Kidney (tissue), 14 donors: Measurements from ENCODE around the gene TPSG1. TPM values are rescaled to one million over a fixed set of nuclear protein-coding genes. Genes with fewer than 3 reads are reported as not detected.

Experiments used
- DNase-seq, 5 donors: peaks; one replicate each; pipeline ENCODE4 v3.0.0-alpha.2; 2013 to 2020
- FAIRE-seq: peaks from 2 replicates; lab custom pipeline; 2012; peaks lifted over from hg19 to GRCh38; lab: Jason Lieb, UNC
- H3K27ac ChIP-seq, 2 donors: one replicate each; pipeline ENCODE4 v1.7.0; 2013; ENCODE audit warnings: low read depth in 2 of 2, low read length in 2 of 2, inconsistent platforms in 1 of 2
- H3K27me3 ChIP-seq: one replicate; pipeline ENCODE4 v1.7.1; 2013; ENCODE audit warnings: low read length, inconsistent platforms; ENCODE audit not compliant: control insufficient read depth, insufficient read depth
- H3K36me3 ChIP-seq, 3 donors: one replicate each; pipeline versions ENCODE4 v1.7.0 to v1.7.1; 2013; ENCODE audit warnings: low read length in 3 of 3, control low read depth in 1 of 3, inconsistent platforms in 1 of 3; ENCODE audit not compliant: insufficient read depth in 3 of 3, control insufficient read depth in 2 of 3
- H3K4me1 ChIP-seq, 3 donors: one replicate each; pipeline versions ENCODE4 v1.7.0 to v1.7.1; 2013; ENCODE audit warnings: low read length in 3 of 3, inconsistent platforms in 1 of 3, low read depth in 1 of 3; ENCODE audit not compliant: control insufficient read depth in 2 of 3, insufficient read depth in 2 of 3
- H3K4me3 ChIP-seq, 3 donors: one replicate each; pipeline versions ENCODE4 v1.7.0 to v1.8.1; 2013; ENCODE audit warnings: low read length in 3 of 3, control low read depth in 1 of 3, inconsistent platforms in 1 of 3
- H3K9ac ChIP-seq, 3 donors: one replicate each; pipeline versions ENCODE4 v1.7.0 to v1.7.1; 2013; ENCODE audit warnings: low read length in 3 of 3, control low read depth in 1 of 3, inconsistent platforms in 1 of 3
- H3K9me3 ChIP-seq, 3 donors: one replicate each; pipeline versions ENCODE4 v1.7.0 to v1.7.1; 2013; ENCODE audit warnings: low read length in 3 of 3, control low read depth in 1 of 3, inconsistent platforms in 1 of 3; ENCODE audit not compliant: control insufficient read depth in 2 of 3, insufficient read depth in 1 of 3
- intact Hi-C: fragments of 100-400 bp; cut with DNase I; formaldehyde crosslinking; loops from one replicate; pipeline ENCODE4 v1.11.1; 2022
- polyA plus RNA-seq: library from polyadenylated mRNA; stranded (reverse); fragments of 350-450 nt; fragmentation: Illumina TruSeq; extraction: RNeasy Lipid Tissue Mini Kit (QIAGEN cat#74804); gene quantifications from one replicate; pipeline ENCODE4 v1.2.3, GENCODE V29; 2014; ENCODE audit warnings: low read depth, low replicate concordance; ENCODE audit not compliant: insufficient read depth
- total RNA-seq: library from RNA; stranded (reverse); fragmentation: NEBNext Ultra II Directional; extraction: Animal tissue kit (Norgen Biotek cat#: 25700); gene quantifications from one replicate; pipeline ENCODE4 v1.2.1, GENCODE V29; 2021
- TF ChIP-seq, protein P1 (sequence below): IDR thresholded peaks from 3 replicates; pipeline ENCODE4 v1.5.1; 2012; ENCODE audit warnings: mild to moderate bottlenecking, moderate library complexity, borderline replicate concordance; ENCODE audit not compliant: insufficient read depth; ENCODE audit errors: extremely low read depth
- donor health status: control.
- donor health status: control.
- donor health status: control.
- donor health status: control.
- donor health status: control.
- donor health status: DM: yes; HTN: yes; CAD: no.
- donor health status: Normal renal cell carcinoma (clear cell type).

Gene TPSG1
- total and polyA plus RNA-seq, 2 donors from 2014 or later = 0.86 to 3.4 TPM

DNA sequence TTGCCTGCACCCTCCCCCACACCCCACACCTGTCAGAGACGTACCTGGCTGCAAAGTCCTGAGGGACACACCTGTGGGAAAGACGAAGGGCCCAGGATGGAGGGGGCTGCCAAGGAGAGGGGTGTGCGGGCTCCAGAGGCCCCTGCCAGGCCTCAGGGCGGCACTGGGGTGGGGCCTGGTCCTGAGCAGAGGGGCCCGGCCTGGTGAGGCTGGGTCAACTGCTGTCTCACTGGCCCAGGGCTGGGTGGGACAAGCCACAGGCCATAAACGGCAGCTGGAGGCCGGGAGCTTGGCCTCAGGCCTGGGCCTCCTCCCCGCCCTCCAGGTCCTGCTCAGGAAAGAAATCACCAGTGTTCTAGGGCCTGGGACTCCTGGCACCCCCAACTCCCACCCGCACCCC lies 510 bp downstream of the TPSG1 start:
- TF ChIP-seq, protein P1, sequence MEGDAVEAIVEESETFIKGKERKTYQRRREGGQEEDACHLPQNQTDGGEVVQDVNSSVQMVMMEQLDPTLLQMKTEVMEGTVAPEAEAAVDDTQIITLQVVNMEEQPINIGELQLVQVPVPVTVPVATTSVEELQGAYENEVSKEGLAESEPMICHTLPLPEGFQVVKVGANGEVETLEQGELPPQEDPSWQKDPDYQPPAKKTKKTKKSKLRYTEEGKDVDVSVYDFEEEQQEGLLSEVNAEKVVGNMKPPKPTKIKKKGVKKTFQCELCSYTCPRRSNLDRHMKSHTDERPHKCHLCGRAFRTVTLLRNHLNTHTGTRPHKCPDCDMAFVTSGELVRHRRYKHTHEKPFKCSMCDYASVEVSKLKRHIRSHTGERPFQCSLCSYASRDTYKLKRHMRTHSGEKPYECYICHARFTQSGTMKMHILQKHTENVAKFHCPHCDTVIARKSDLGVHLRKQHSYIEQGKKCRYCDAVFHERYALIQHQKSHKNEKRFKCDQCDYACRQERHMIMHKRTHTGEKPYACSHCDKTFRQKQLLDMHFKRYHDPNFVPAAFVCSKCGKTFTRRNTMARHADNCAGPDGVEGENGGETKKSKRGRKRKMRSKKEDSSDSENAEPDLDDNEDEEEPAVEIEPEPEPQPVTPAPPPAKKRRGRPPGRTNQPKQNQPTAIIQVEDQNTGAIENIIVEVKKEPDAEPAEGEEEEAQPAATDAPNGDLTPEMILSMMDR = no peak
- no peak for FAIRE-seq
- Histone ChIP-seq H3K27ac (no peak overlapping the region), H3K27me3 (no peaks in the 10 kb centered on the region), H3K4me3 (no peak overlapping the region), H3K9me3 (no peaks in the 10 kb centered on the region), H3K9ac (no peak overlapping the region), H3K36me3 (no peaks in the 10 kb centered on the region), H3K4me1 (no peaks in the 10 kb centered on the region)
- intact Hi-C loops = no loop called here
- no peak for DNase-seq

GRCh38 chr16:1223355-1224214 lies 1.5 kb downstream of the TPSG1 start:
- no peak for FAIRE-seq

DNA sequence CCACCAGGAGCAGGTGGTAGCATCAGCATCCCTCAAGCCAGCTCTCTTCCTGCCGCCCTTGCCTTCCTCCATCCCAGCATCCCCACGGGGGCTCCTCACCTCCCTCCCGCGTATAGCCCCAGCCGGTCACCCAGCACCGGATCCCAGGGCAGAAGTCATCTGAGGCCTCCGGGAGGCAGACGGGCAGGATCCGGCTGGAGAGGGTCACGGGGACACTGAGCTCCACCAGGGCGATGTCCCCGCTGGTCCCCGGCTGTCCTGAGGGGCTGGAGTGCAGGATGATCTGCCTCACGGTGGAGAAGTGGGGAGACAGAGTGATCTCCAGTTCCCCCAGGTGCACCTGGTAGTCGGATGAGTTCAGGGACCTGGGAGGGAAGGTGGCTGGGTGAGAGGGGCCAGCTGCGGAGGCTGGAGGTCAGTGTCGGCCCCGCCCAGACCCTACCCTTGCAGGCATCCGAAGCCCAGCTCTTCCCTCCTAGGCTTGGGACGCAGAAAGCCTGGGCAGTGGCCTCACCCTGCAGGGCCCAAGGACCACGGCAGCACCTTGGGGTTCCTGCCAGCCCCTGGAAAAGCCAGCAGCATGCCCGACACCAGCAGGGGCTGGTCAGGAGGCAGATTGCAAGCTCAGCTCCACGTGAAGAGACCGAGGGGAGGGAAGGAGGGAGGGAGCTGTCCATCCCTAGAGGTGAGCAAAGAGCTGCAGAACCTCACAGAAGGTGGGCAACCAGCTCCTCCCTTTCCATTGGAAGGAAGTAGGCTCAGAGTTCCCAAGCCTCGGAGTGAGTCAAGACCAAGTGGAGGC lies 2.3 kb downstream of the TPSG1 start:
- FAIRE-seq = no peak
- intact Hi-C loops = no loop called here
- no peak overlapping the region for H3K9ac ChIP-seq
- no peak overlapping the region for H3K4me3 ChIP-seq
- no peaks in the 10 kb centered on the region for H3K27me3 ChIP-seq
- no peak overlapping the region for H3K27ac ChIP-seq
- H3K4me1 ChIP-seq = no peaks in the 10 kb centered on the region
- DNase-seq = no peak
- no peaks in the 10 kb centered on the region for H3K36me3 ChIP-seq
- TF ChIP-seq, protein P1 = no peak
- no peaks in the 10 kb centered on the region for H3K9me3 ChIP-seq

More at GRCh38 chr16:1223355-1224214, 1.5 kb downstream of the TPSG1 start:
- Histone ChIP-seq H3K9ac (no peak overlapping the region), H3K36me3 (no peaks in the 10 kb centered on the region), H3K4me1 (no peaks in the 10 kb centered on the region), H3K4me3 (no peak overlapping the region), H3K27ac (no peak overlapping the region), H3K9me3 (no peaks in the 10 kb centered on the region), H3K27me3 (no peaks in the 10 kb centered on the region)
- TF ChIP-seq, protein P1 = no peak
- no peak for DNase-seq
- intact Hi-C loops = no loop called here
